COR-L47 (cell line): ENCODE data around the gene LHFPL3.
"Not testable (repeated sequence)": the region's sequence is repeated elsewhere in the genome, so short reads cannot be mapped to it uniquely, and the experiment has no call there.

Experiments used
- DNase-seq: peaks from one replicate; lab custom pipeline; 2025; lab: John Stamatoyannopoulos, UW

Gene LHFPL3

DNA sequence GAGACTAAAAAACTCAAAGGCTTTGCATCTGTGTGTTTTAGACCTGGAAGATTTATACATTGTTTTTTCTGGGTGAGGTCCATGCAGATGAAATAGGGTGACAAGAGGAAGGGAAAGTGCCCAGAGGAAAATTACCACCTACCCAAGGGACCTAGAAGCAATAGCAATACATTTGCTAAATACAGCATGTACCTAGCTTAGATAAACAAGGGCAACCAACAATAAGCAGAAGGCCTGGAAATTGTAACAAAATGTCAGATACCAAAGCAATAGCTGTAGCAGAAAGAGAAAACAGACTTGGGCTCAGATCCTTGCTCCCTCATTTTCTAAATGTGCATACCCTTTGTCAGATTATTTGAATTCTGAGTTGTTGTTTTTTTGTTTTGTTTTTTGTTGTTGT, 367.2 kb downstream of the LHFPL3 start:
- no peak for DNase-seq

GRCh38 chr7:104700336-104700735, 371.9 kb downstream of the LHFPL3 start:
- no peak for DNase-seq

DNA sequence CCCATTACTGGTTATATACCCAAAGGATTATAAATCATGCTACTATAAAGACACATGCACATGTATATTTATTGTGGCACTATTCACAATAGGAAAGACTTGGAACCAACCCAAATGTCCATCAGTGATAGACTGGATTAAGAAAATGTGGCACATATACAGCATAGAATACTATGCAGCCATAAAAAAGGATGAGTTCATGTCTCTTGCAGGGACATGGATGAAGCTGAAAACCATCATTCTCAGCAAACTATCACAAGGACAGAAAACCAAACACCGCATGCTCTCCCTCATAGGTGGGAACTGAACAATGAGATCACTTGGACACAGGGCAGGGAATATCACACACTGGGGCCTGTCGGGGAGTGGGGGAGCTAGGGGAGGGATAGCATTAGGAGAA, 392.6 kb downstream of the LHFPL3 start:
- not testable (repeated sequence) for DNase-seq

- no peak for DNase-seq
Measured at GRCh38 chr7:104723001-104723400, 394.6 kb downstream of the LHFPL3 start.

DNA sequence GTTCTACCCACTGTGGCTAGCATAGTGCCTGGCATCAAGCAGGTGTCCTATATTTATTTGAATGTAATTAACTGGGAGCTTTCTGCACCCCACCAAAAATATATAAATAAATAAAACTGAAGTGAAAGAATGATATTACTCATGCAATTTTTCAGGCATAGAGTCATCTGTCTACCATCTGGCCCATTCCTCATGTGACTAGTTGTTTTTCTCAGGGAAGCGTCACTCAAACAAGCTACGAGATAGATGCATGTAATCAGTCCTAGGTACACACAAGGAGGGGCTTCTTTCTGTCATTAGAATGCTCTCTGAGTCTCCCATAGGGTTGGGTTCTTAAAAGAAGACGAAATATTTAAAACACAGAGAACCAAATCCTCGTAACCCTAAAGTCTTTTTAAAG, 430.1 kb downstream of the LHFPL3 start:
- DNase-seq = no peak

GRCh38 chr7:104761892-104762291, 433.5 kb downstream of the LHFPL3 start:
- no peak for DNase-seq

GRCh38 chr7:104767113-104767512, 438.7 kb downstream of the LHFPL3 start:
- DNase-seq = no peak

DNA sequence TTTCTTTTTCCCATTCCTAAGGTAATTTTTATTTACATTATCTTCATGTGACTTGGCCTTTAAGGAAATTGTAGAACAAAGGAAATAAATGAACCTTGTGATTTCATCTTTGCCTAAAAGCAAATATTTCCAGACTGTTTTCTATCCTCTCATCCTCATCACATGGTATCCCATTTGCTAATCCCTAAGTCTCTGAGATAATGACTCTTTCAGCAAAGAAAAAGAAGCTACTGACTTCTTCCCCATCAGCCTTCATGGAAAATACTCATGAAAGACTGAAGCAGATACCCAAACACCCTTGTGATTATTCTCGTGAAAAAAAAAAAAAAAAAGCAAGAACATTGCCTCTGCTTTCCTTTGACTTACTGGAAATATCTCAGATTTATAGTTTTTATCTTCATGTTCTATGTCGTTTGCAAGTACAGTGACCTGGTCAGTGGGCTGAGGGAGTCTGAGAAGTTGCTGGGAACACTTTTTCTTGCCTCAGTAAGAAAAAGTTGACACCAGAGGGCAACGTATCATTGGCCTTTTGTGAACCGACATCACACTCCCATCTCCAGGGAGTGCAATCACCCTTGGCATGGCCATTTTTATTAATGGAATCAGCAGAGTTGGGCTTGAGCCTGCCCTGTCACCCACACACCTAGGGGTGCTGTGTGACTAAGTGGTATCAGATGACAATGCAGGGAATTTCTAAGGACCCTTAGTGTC, 439.6 kb downstream of the LHFPL3 start:
- DNase-seq = no peak

DNA sequence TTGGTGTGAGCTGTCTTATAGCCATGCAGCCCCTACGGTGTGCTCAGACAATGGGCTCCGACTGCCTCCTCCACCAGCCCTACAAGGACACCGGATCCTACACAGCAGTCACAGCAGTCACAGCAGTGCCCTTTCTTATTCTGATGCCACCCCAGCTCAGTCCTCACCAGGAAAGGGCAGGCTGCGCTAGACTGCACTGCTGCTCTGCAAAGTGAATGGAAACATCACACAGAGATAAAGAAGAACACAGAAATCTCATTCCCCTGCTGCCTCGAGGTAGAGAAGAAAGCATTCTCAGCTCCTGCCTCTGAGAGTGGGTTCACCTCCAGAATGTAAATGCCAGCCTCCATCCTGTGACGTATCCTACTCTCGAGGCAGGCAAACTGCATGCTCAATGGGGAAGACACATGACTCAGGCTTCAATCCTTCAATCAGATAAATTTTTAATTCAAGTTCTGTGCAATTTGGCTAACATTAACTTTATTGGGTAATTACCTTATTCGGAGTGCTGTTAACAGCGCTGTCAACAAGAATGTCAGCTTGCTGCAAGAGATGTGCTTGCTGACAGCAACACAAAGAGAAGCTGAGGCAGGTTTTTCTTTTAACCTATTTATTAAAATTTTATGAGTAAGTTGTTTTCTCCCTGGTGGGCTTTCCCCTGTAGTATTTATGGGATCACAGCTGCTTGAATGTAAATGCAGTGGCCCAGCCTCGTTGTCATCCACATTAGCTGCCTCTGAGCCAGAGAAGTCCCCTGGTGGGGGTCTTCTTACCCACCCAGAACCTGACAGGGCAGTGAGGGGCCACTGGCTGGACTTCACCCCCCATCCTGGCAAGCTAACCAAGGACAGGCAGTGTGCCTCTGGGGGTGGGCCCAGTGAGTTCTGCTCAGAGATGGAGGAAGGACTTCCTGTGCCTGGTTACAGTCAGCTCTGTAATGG, 444.3 kb downstream of the LHFPL3 start:
- no peak for DNase-seq

GRCh38 chr7:104773796-104774195, 445.4 kb downstream of the LHFPL3 start:
- no peak for DNase-seq

DNA sequence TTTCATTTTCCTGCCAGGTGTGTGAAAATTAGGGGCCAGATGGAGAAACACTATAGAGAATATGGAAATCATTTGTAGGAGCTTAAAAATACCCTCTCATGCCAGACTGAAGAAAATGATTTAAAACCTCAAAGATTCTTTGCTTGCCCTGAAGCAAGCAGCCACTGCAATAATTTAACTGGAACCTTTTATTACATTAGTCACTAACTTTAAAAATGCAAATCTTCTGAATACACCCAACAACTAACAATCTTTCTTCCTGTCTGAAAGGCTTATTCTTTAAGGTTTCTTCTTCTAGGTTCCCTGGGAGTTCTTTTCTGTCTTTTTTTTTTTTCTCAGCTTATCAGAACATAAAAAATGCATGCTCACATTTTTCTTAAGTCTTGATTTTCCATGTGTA, 447.1 kb downstream of the LHFPL3 start:
- DNase-seq = no peak

GRCh38 chr7:104777301-104777800, 448.9 kb downstream of the LHFPL3 start:
- no peak for DNase-seq

GRCh38 chr7:104779888-104780287, 451.5 kb downstream of the LHFPL3 start:
- DNase-seq = no peak

DNA sequence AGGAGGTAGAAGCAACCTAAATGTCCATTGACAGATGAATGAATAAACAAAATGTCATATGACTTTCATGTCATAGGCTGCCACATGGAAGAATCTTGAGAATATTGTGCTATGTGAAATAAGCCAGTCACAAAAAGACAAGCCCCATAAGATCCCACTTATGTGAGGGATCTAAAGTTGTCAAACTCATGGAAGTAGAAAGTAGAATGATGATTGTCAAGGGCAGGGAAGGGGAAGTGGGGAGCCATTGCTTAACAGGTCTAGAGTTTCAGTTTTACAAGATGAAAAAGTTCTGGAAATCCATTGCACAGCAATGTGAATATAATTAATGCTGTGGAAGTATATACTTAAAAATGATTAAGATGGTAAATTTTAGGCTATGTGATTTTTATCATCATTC, 456.3 kb downstream of the LHFPL3 start:
- DNase-seq = no peak

GRCh38 chr7:104789780-104790179, 461.4 kb downstream of the LHFPL3 start:
- DNase-seq = no peak

DNA sequence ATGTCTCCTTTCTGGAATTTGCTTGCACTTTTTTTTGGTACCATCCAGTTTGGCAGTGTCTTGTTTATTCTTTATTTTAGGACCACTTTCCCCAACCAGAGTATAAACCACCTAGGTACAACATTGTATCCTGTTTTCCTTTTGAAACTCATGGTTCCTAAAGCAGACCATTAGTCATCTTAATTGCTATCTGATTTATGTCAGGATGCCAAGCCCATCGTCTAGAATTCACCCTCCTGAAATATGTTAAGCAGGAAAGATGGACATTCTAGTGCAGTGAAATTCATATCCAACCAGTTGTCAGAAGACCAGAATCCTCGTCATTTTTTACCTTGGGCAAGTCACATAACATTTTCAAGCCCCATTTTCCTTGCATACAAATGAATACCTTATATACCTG, 462.0 kb downstream of the LHFPL3 start:
- no peak for DNase-seq

- DNase-seq = peak; percentile 71
Measured at GRCh38 chr7:104791080-104791479, 462.7 kb downstream of the LHFPL3 start.

- DNase-seq = no peak
Measured at GRCh38 chr7:104793066-104793465, 464.7 kb downstream of the LHFPL3 start.

- DNase-seq = no peak
Measured at GRCh38 chr7:104794154-104794553, 465.8 kb downstream of the LHFPL3 start.

DNA sequence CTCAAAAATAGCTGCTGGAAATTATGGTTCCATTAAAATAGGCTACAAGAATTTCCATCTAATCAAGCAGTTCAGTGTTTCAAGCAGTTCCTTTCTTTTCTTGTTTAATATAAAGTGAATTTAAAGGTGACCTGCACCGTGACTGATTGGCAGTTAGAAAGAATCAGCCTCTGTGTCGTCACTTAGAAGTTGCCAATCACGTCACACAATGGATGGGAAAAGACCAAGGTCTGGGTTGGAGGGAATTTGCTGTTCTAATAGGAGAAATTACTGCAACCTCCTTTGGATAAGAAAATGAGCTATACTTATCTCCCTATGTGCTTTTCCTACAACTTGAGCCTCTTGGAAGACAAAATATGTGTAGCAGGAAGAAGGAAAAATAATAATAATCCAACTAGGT, 466.2 kb downstream of the LHFPL3 start:
- no peak for DNase-seq

GRCh38 chr7:104795086-104795485, 466.7 kb downstream of the LHFPL3 start:
- no peak for DNase-seq

- no peak for DNase-seq
Measured at GRCh38 chr7:104795616-104796398, 467.4 kb downstream of the LHFPL3 start.
